ENCODE results near the gene LIM2.
A peak's percentile ranks its signal among the peaks of the same experiment; 100 is the strongest.

The LIM2 gene

DNA sequence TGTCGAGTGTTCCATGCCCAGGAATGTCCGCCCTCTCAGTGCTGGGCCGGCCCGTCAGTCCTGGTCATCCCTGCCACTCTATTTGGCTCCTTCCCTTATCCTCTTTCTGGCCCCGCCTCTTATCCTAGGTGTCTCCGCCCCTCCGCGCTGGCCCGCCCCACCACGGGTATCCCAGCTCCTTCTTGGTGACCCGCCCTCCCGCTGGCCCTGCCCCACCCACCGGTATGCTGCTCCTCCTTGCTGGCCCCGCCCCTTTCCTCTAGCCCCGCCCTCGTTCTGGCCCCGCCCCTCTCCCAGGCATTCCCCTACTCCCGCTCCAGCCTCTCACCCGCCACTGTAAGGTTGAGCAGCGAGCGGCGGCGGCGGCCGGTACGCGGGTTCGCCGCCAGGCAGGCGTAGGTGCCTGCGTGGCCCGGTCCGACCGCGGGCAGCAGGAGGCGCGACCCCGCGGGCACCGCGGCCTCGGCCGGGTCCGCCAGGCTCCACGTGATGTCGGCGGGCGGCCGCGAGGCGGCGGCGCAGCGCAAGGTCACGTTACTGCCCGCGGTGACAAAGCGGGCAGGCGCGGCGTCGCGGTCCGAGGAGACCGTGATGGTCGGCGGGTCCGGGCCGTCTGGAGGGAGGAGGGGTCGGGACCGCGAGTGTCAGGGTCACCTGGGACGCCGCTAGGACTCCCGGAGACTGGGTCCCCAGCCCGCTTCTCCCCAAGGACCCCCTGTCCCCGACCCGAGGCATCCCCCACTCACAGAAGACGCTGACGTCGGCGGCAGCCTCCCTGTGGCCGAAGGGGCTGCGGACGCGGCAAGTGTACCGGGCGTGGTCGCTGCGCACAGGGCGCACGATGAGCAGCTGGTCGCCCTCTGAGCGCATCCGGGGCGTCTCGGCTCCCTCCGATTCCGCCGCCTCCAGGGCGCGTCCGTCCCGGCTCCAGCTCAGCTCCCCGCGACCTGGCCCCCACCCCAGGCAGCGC, 47.8 kb downstream of the LIM2 start:
- no peaks in the 10 kb centered on the region for H3K9me3 ChIP-seq (ENCODE audit: severe bottlenecking)
- peak; percentile 98 for DNase-seq (ENCODE audit: low spot score)
- TF ChIP-seq CTCF (IDR thresholded peaks at IDR 0.05; ENCODE audit: poor library complexity, severe bottlenecking), result no peak

GRCh38 chr19:51339313-51339686, 48.5 kb downstream of the LIM2 start:
- ATAC-seq (ENCODE audit: low read depth), result peak; percentile 1
- TF ChIP-seq CTCF (IDR thresholded peaks at IDR 0.05; ENCODE audit: poor library complexity, severe bottlenecking), result no peak
- H3K9me3 ChIP-seq (ENCODE audit: severe bottlenecking), result no peaks in the 10 kb centered on the region
- H3K27me3 ChIP-seq (ENCODE audit: insufficient read depth, poor library complexity, severe bottlenecking), result no peaks in the 10 kb centered on the region
- H3K27ac ChIP-seq (ENCODE audit: poor library complexity, severe bottlenecking), result peak overlapping the region; percentile 42
- peak overlapping the region; percentile 72 for H3K4me3 ChIP-seq (ENCODE audit: severe bottlenecking)
- no peaks in the 10 kb centered on the region for H3K36me3 ChIP-seq (ENCODE audit: low read depth)
- no peaks in the 10 kb centered on the region for H3K4me1 ChIP-seq (ENCODE audit: insufficient read depth, poor library complexity, severe bottlenecking)
- DNase-seq (ENCODE audit: low spot score), result no peak

More for the DNA sequence above, 47.8 kb downstream of the LIM2 start:
- no peaks in the 10 kb centered on the region for H3K4me1 ChIP-seq (ENCODE audit: insufficient read depth, poor library complexity, severe bottlenecking)
- peak overlapping the region; percentile 42 for H3K27ac ChIP-seq (ENCODE audit: poor library complexity, severe bottlenecking)
- H3K4me3 ChIP-seq (ENCODE audit: severe bottlenecking), result peak overlapping the region; percentile 72
- no peaks in the 10 kb centered on the region for H3K27me3 ChIP-seq (ENCODE audit: insufficient read depth, poor library complexity, severe bottlenecking)
- ATAC-seq (ENCODE audit: low read depth), result peak; percentile 83
- no peaks in the 10 kb centered on the region for H3K36me3 ChIP-seq (ENCODE audit: low read depth)

- no peaks in the 10 kb centered on the region for H3K4me1 ChIP-seq (ENCODE audit: insufficient read depth, poor library complexity, severe bottlenecking)
- DNase-seq (ENCODE audit: low spot score), result no peak
- H3K4me3 ChIP-seq (ENCODE audit: severe bottlenecking), result peak overlapping the region; percentile 72
- TF ChIP-seq CTCF (IDR thresholded peaks at IDR 0.05; ENCODE audit: poor library complexity, severe bottlenecking), result peak; percentile 96
- no peaks in the 10 kb centered on the region for H3K27me3 ChIP-seq (ENCODE audit: insufficient read depth, poor library complexity, severe bottlenecking)
- ATAC-seq (ENCODE audit: low read depth), result peak; percentile 78
- H3K9me3 ChIP-seq (ENCODE audit: severe bottlenecking), result no peaks in the 10 kb centered on the region
- H3K27ac ChIP-seq (ENCODE audit: poor library complexity, severe bottlenecking), result peak overlapping the region; percentile 42
- H3K36me3 ChIP-seq (ENCODE audit: low read depth), result no peaks in the 10 kb centered on the region
Measured at GRCh38 chr19:51338563-51339312, 49.0 kb downstream of the LIM2 start.

DNA sequence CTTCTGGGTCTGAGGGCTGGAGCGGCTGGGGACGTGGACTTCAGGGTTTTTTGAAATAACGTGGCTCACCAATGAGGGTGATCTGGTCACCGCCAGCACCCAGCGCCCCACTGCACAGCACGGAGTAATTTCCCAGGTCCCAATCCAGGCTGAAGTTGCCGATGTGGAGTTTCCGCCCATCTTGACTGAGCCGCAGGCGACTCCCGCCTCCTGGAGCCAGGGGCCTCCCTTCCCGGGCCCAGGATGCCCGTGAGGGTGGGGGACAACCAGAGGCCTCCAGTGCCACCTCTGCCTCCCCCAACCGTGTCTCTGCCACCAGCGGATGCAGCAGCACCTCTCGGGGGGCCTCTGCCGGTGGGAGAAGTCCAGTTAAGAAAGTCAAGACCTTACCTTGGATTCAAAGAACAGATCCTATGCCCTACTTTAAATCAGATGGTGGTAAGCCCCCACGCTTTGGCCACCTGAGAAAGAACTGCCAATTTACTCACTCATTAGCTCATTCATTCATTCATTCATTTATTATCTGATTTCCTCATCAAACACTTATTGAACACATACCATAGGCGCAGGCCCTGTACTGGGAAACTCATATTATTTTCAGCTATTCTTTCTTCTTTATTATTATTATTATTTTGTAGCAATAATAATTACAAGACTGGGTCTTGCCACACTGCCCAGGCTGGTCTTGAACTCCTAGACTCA, 49.8 kb downstream of the LIM2 start:
- H3K9me3 ChIP-seq (ENCODE audit: severe bottlenecking), result no peaks in the 10 kb centered on the region
- no peaks in the 10 kb centered on the region for H3K27me3 ChIP-seq (ENCODE audit: insufficient read depth, poor library complexity, severe bottlenecking)
- no peak overlapping the region for H3K4me3 ChIP-seq (ENCODE audit: severe bottlenecking)
- H3K4me1 ChIP-seq (ENCODE audit: insufficient read depth, poor library complexity, severe bottlenecking), result no peaks in the 10 kb centered on the region
- H3K36me3 ChIP-seq (ENCODE audit: low read depth), result no peaks in the 10 kb centered on the region
- H3K27ac ChIP-seq (ENCODE audit: poor library complexity, severe bottlenecking), result no peak overlapping the region
- ATAC-seq (ENCODE audit: low read depth), result no peak
- no peak for DNase-seq (ENCODE audit: low spot score)
- TF ChIP-seq CTCF (IDR thresholded peaks at IDR 0.05; ENCODE audit: poor library complexity, severe bottlenecking), result no peak

Measured in RWPE2 (cell line).